ENCODE results near the gene FBXL7.
A peak's percentile ranks its signal among the peaks of the same experiment; 100 is the strongest.

Gene FBXL7

DNA sequence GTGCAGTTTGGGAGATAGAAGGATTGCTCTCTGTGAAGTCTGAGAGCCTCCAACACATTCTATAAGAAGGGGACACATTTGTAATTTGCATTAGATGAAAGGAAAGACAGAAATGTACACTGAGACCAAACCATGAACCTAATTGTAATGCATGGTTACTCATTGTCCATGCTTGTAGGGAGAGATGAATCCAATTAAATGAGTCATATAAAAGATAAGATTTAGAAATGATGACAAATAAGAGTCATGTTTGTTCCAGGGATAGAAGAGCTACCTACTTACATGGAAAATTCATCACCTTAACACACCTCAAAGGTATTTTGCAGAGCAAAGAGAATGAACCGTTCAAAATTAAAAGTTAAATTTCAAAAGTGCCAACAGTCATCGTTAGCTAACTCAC, 85.1 kb downstream of the FBXL7 start:
- DNase-seq = no peak

DNA sequence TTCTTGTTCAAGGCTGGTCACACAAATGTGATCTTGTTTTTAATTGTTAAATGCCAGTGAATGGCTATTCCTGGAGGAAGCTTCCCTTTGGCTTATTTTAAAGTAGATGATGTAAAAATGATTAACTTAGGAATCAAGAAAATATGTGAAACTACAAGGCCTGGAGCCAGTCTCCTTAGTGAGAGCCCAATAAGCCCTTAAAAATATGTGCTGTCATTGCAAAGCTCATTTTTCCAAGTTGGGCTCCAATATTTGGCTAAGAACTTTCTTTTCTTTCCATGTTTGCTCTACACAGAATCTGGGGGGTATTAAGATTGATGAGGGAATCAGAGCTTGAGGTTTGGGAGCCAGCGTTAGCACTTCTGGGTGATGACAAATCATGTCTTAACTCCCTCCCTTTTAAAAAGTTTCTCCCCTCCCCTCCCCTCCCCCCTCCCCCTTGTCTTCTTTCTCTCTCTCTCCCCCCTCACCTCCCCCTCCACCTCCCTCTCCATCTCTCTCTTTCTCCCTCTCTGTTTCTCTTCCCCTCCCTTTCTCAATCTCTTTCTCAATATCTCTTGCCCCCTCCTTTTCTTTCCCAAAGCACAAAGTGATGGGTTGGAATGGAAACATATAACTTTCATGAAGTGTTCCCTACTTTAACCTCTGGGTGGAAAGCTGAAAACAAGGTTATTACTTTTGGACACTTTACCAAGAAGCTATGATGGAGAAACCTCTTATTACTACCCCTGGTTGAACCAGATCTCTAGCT, 86.0 kb downstream of the FBXL7 start:
- no peak for DNase-seq

DNA sequence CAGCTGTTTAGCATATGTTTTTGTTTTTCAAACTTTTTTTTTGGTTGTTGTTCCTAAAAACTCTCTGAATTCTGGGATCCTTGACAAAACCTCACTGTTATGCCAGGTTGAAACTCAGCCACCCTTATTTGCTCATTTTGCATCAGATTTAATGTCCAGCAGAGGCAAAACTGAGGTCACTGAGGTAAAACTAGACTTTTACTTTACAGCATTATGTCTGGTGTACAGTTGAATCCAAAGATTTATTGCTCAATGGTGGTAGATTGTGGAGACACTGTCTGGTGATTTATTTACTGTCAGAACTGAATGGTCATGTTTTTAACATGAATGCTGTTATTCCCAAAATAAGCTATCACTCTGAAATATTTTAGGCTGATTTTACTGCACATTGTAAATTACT, 87.9 kb downstream of the FBXL7 start:
- DNase-seq = no peak

DNA sequence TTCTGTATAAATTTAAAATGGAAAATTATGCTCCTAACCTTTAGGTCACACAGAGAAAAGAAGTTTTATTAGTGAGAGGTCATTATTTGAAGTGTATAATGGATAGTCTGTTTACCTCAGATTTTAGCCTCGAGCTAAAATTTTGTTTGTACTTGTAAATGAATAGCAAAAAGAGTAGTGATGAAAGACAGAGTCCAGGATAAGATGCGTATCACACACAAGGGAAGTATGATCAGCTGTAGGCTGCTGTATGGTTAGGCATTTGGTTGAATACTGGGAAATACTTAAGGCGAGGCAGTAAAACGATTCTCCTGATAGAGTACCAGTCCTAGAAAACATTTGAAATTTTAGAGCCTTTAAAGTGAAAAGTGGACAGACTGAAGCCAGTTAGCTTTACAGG, 92.7 kb downstream of the FBXL7 start:
- no peak for DNase-seq

DNA sequence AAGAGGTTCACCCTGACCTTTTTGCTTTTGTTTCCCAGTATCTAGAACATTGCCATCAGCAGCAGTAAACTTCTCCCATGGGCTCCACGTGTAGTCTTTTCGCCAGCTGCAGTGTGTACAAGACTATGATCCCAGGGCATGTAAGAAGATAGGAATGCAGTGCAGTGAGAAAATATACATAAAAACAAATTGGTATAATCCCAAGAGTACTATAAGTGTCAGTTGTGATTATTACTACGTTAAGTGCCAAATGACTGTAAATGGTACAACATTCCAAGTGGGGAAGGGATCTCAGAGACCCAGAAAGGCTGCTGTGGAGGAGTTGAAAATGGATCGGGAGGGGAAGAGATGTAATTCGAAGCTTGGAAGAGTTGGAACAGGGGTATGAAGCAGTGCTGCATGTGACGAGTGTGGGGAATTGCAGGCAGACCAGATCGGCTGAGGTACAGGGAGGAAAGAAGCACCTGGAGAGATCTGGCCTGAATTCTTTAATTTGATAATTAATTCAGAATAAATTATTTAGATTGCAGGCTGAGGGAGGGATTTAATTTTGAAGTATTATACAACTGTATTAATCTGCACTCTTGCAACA, 95.1 kb downstream of the FBXL7 start:
- no peak for DNase-seq

DNA sequence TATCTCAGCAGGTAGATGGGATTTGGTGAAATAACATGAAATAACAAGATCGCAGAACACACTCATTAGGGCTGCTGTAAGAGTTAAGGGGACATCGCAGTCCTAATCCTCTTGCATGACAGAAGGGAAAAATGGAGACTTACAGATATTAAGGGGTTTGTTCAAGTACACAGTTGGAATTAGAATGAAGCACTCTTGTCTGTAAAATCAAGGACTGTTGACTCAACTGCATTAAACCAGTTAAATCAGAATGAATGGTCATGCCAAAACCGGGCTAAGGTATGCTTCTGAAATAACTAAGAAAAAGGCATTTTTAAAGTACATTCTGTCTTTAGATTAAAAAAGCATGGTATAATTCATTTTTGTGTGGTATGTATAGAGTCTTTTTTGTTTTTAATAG, 95.9 kb downstream of the FBXL7 start:
- DNase-seq = peak; percentile 72 to 91

DNA sequence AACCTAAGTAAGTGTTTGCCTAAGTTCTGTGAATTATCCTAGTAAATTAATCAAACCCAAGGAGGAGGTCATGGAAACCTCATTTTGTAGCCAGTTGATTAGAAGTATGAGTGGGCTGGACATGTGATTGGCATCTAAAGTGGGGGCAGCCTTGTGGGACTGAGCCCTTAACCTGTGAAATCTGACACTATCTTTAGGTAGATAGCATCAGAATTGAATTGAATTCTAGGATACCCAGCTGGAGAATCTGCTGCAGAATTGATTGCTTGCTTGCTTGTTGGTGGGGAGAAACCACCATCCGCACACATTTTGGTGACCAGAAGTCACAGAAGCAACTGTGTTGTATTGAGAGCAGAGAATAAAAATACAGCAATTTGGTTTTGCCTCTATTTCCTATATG, 97.0 kb downstream of the FBXL7 start:
- no peak for DNase-seq

DNA sequence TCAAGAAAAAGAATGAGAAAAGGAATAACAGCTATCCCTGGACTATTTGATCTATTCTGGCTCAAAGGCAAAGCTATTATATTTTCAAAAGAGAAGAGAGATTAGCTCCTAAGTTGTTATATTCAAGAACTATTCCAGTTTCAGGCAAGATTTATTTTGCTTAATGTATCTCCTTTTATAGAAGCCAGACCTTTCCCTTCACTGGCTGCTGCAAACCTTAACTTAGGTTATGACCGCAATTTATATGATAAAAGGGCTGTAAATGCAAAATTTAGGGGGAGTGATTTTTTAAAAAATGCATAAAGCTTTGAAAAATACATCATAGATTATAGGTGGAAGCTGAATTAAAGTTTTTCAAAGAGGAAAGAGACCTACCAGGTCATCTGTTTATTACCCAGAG, 97.8 kb downstream of the FBXL7 start:
- DNase-seq = no peak

DNA sequence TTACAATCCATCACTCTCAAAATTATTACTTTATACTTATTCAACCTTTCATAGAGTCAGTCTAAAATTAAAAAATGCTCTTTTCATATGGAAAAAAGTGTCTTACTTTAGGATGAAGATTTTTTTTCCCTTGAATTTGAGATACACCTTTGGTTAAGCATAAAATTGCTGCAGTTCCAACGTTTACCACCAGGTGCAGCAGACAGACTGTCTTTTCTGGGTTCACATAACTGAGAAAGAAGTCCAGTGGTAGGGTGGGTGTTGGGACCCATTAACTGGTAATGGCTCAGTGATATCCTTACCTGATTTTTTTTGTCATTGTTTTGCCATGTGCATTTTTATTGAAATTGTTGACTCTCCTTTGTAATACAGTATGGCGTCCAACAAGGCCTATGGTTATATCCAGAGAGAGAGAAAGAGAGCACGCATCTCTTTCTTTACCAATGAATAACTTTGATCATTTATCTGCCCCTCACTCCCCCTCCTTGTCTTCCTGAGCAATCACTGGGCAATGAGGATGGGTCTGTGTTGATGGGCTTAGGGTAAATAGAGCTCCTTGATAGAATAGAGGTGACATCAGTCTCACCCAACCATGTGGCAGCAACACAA, 98.4 kb downstream of the FBXL7 start:
- peak in 1 of 2 experiments; percentile 52 for DNase-seq

DNA sequence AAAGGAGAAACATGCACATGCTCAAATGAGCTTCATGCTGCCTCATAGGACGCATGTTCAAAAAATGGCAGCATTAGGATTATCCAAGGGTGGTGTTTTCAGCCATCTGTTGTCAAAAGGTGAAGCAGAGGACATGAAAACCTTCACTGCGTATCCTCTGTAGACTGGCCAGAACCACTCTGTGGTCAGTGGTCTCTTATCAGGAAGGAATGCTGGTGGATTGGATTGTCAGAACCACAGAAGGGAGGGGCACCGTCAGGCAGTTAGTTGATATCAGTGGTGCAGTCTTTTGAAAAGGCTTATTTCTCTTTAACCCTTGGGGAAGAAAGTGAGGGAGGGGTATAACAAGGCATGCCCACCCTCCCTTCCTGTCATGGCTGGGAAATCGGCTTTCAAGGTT, 100.1 kb downstream of the FBXL7 start:
- DNase-seq = peak; percentile 24 to 72

DNA sequence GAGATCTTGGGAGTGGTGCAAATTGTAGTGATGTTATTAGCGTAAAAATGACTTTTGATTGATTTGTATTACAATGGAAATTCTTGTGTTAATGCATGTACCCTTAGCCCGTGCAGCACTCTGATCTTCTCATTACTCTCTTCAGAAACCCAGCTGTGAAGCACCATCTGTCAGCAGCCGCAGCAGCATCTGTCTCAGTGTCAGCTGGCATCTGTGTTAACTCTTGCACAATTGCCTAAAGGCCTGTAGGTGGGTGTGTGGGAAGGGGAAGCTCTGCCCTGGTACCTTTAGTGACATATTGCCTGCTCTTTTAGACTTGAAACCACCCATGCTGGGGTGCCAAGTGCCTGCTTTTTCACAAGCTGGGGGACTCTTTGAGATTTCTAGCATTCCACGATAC, 101.3 kb downstream of the FBXL7 start:
- peak; percentile 98 to 100 for DNase-seq

DNA sequence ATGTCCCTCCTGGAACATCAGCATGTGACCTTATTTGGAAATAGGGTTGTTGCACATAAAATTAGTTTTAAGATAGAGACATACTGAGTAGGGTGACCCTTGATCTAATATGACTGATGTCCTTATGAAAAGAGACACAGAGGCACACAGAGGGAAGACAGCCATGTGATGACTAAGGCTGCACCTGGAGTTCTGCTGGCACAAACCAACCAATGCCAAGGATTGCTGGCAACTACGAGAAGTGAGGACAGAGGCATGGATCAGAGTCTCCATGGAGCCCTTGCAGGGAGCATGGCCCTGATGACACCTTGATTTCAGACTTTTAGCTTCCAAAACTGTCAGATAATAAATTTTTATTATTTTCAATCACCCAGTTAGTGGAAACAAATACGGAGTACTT, 101.9 kb downstream of the FBXL7 start:
- DNase-seq = peak in 1 of 2 experiments; percentile 34

DNA sequence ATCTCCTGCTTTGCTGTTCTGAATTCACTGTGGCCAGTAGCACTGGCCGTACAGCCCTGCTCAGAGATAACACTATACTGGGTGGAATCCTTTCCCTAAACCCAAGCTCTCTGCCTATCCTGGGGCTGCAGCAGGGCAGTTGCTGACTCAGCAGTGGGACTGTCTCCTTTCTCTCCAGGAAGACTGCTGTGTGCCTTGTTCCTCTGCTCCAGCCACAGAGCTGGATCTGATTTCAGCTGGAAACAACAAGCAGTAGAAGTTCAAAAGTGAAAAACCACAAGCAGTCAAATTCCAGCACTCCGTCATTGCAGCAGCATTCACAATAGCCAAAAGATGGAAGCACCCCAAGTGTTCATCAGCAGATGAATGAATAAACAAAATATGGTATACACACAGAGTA, 105.0 kb downstream of the FBXL7 start:
- DNase-seq = no peak

DNA sequence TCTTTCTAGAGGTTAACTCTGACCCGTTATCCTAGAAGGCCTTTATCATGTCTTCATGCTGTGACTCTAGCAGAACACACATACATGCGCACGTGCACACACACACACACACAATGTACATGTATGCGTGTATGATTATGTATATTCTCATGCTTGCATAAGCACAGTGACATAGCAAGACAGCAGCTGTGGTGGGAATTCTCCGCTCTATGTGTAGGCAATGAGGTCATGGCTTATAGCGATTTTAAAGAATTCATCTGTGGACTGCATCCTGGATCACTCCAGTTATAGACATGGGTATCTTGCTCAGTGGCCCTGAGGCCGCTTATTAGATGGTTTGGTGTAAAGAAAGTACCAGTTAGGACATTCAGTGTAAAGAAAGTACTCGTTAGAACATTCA, 106.2 kb downstream of the FBXL7 start:
- DNase-seq = no peak

DNA sequence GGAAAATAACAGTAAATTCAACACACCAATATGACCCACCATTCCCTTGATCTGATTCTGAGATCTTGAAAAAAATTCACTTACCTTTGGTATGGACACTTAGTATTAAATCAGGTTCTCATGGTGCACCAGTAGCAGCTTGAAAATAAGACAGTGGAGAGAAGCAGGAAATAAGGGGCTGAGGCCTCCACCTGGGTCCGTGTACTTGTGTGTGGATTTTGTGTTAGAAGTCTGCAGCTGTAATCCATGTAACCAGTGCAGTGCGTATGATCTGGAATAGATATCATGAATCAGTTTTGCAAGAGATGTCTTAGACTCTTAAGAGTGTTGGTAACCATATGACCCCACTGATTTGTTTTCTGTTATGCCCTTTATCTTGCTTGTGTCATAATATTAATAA, 107.1 kb downstream of the FBXL7 start:
- no peak for DNase-seq

DNA sequence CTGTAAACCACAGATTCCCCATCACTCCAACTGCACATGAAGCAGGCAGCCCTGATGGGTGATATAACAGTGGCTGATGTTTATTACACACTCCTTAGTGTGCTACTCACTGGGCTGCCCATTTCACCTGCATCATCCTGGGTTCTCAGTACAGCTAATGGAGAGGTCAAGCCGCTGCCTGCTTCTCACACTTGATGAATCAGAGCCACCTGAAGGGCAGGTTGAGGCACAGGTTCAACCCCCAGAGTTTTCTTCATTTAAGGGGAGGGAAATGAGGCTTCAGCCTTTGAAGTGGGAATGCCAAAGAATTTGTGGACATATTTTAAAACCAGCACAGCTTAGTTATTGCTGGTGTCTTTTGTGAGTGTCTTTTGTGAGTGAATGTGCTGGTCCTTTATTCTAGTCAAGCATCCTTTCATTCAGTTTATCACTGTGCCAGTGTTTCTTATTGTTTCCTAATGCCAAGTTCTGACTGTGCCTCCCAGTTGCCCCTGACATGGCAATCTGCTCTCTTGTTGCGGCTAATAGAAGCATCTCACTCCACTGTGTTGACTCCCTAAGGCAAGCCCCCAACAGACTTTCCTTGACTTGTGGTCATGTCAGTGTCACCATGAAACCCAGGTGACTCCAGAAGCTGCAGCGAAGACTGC, 109.2 kb downstream of the FBXL7 start:
- no peak for DNase-seq

DNA sequence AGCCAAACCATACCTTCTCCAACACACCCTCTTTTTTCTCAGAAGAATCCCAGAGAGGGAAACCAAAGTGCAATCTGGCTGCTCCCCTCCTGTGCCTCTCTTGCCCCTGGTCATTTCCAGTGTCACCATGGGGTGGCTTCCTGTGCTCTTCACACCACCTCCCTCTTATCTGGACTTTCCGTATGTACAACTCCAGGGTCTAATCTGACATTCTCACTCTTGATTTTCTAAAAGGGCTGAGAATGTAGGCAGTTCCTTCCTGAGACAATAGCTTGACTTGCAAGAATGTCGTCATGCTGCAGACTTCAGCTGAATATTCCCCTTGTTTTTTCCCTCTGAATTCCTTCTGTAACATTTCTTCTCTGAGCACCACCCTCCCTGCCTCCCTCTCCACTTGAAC, 110.2 kb downstream of the FBXL7 start:
- DNase-seq = no peak

DNA sequence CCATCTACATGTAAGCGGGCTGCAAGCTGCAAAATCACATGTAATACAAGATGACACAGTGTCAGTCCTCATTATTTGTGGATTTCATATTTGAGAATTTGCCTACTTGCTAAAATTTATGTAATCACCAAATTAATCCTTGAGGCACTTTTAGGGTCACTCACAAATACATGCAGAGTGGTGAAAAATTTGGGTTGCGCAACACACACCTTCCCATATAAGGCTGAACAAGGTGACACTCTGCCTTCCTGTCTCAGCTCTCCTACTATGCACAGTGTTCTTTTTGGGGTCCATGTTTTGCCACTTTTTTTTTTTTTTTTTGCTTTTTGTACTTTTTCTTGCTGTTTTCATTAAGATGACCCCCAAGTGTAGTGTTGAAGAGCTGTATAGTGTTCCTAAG, 111.0 kb downstream of the FBXL7 start:
- DNase-seq = no peak

DNA sequence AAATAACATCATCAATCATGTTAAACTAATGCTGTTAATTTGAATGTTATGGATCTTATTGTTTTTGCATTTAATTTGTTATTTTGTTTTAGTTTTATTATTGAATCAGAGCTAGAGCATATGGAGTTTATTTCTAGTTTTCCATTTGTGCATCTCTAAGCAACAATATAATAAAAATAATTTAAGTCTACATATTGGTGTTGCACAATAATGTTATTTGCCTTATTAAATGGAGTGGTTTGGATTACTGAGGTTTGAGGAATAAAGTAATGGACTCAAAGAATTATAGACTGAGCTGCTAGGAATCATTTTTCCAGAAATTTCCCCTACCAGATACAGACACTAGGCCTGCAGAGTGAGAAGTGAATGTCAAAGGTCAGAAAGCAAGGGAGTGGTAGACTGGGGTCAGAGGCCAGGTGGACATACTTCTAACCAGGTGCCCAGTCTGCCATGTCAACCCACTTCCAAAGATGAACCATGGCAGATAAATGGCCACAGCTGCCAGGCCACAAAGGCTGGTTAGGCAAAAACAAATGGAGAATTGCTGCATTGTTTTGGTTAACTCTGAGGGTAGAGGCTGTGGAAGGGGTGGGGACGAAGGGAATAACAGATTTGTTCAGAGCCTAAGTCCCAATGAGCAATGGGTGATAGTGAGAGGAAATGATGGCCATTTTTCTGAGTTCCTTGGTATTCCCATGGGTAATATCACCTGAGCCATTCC, 113.1 kb downstream of the FBXL7 start:
- DNase-seq = no peak

DNA sequence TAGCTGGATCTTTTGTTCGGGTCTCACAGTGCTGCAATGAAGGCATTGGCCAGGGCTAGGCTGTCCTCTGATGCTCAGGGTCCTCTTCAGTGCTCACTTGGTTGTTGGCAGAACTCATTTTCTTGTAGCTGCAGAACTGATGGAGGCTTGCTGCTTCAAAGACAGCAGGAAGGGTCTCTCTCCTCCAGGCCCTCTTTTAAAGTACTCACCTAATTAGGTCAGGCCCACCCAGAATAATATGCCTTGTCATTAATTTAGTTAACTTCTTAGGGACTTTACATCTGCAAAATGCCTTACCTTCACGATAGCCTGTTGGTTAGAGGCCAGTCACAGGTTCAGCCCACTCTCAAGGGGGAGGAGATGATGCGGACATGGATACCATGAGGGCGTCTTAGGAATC, 114.7 kb downstream of the FBXL7 start:
- no peak for DNase-seq

DNA sequence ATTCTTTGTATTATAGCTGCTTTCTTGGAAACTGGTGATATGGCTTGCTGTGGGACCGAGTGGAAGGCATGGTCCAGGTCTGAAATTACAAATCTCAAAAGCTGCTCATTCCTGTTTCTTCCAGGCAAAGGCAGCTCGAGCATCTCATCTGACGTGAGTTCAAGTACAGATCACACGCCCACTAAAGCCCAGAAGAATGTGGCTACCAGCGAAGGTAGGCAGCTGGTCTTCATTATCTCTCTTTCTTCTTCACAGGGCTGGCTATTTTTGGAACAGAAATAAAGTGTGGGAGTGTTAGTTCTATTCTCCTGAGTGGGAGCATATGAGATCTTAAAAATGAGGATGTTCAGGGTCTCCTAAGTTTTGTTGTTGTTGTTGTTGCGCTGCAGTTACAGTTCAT, 115.9 kb downstream of the FBXL7 start:
- DNase-seq = no peak

DNA sequence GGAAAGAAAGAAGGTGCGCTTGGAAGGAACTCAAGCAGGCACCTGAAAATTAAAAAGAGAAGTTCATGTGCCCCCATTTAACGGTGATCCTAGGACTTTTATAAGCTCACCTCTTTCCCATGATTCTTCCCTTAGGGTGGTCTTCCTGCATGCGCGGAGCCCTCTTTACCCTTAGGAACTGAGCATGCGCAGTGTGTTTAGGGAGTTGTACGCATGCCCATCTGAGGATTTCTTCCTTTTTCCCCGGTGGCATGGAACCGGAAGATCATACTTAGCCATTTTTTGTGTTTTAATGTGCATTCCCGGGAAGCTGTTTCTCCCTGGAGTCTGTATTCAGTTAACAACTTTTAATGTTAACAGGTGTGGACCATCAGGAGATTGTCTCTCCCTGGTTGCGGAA, 119.0 kb downstream of the FBXL7 start:
- no peak for DNase-seq

DNA sequence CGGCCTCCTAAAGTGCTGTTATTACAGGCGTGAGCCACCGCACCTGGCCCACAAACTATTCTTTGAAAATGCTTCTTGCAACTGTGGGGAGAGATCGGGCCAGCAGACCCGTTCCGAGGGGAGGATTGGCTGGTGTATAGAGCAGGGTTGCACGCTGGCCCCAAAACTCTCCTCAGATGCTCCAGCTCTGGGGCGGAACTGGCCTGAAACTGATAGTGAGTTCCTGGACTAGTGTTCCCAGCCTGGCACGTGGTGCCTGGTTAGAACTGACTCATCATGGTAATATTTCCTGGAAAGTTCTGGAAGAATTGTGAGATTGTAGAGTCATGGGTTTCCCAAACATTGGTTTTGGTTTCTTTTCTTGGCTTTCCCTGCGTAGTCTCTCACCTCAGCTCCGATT, 120.5 kb downstream of the FBXL7 start:
- no peak for DNase-seq
